Natural killer cell (primary cell): ENCODE measurements around the gene BSND. TPM values are rescaled to one million over a fixed set of nuclear protein-coding genes. Genes with fewer than 3 reads are reported as not detected.

Experiments
- ATAC-seq, 3 donors: fragments of 150-1000 bp in 2 of 3; fragments of 200-7000 bp in 1 of 3; cut with Tn5 transposase; 1 replicate in 1 of 3; 2 replicates in 2 of 3; pipeline ENCODE4 v1.10.0; 2021; ENCODE audit warnings: mild to moderate bottlenecking in 2 of 3, moderate library complexity in 2 of 3
- DNase-seq, 2 donors: peaks; one replicate each; pipeline versions ENCODE4 v3.0.0 to v3.0.0-alpha.2; 2013 to 2021; ENCODE audit warnings: mixed read lengths in 1 of 2
- H3K27ac ChIP-seq: one replicate; pipeline ENCODE4 v1.5.1; 2013; ENCODE audit warnings: mild to moderate bottlenecking, low read length
- H3K27me3 ChIP-seq: one replicate; pipeline ENCODE4 v1.6.1; 2013; ENCODE audit warnings: low read length; ENCODE audit not compliant: control insufficient read depth, insufficient read depth
- H3K36me3 ChIP-seq: one replicate; pipeline ENCODE4 v1.6.1; 2013; ENCODE audit warnings: low read length; ENCODE audit not compliant: control insufficient read depth, insufficient read depth
- H3K4me1 ChIP-seq: one replicate; pipeline ENCODE4 v1.6.1; 2013; ENCODE audit warnings: low read length; ENCODE audit not compliant: control insufficient read depth, insufficient read depth
- H3K4me3 ChIP-seq: one replicate; pipeline ENCODE4 v1.5.1; 2013; ENCODE audit warnings: low read length
- H3K9me3 ChIP-seq: one replicate; pipeline ENCODE4 v1.6.1; 2013; ENCODE audit warnings: low read length; ENCODE audit not compliant: control insufficient read depth, insufficient read depth
- H3K27ac Mint-ChIP-seq, 2 donors: one replicate each; pipeline ENCODE4 v1.8.0; 2022; ENCODE audit warnings: mild to moderate bottlenecking in 2 of 2, mixed read lengths in 2 of 2, moderate library complexity in 1 of 2
- H3K27me3 Mint-ChIP-seq, 2 donors: one replicate each; pipeline ENCODE4 v1.8.0; 2022; ENCODE audit warnings: low read depth in 2 of 2, mixed read lengths in 2 of 2
- H3K36me3 Mint-ChIP-seq: one replicate; pipeline ENCODE4 v1.8.0; 2022; ENCODE audit warnings: mixed read lengths
- H3K4me1 Mint-ChIP-seq, 2 donors: one replicate each; pipeline ENCODE4 v1.8.0; 2022; ENCODE audit warnings: mixed read lengths in 2 of 2
- H3K4me3 Mint-ChIP-seq: one replicate; pipeline ENCODE4 v1.8.0; 2022; ENCODE audit warnings: mild to moderate bottlenecking, moderate library complexity, mixed read lengths
- H3K9me3 Mint-ChIP-seq, 2 donors: one replicate each; pipeline ENCODE4 v1.8.0; 2022; ENCODE audit warnings: mixed read lengths in 2 of 2
- CTCF ChIP-seq: fragments of 200-600 bp; IDR thresholded peaks from one replicate; pipeline ENCODE4 v1.8.0; 2022; ENCODE audit warnings: antibody characterized with exemption
- WGBS: methylation state at CpG from one replicate; pipeline ENCODE4 v1.1.7; 2013; ENCODE audit warnings: missing lambda C conversion rate; ENCODE audit not compliant: insufficient coverage; 5-methylcytosine and 5-hydroxymethylcytosine counted together
- intact Hi-C: fragments of 100-400 bp; cut with micrococcal nuclease; formaldehyde crosslinking; loops from one replicate; pipeline ENCODE4 v1.14.2; 2022
- total RNA-seq, 4 donors: library from RNA; stranded (reverse); fragments of 120-200 nt in 1 of 4; gene quantifications; one replicate each; pipeline versions ENCODE4 v1.2.3 to v1.2.4, GENCODE V29; 2013 to 2022

Gene BSND
- total RNA-seq, 3 donors from 2014 or later (not counting 1 experiment from before 2014, with no cell fraction given), result not detected

- no peaks in the 10 kb centered on the region for H3K9me3 ChIP-seq
- Mint-ChIP-seq H3K9me3 (no peaks in the 10 kb centered on the region), H3K27me3 (no peaks in the 10 kb centered on the region), H3K4me1 (no peaks in the 10 kb centered on the region), H3K4me3 (no peak overlapping the region), H3K36me3 (no peaks in the 10 kb centered on the region), H3K27ac (no peak overlapping the region)
- DNase-seq (no peak), ATAC-seq (no peak)
- intact Hi-C loops, result no loop called here
- no peaks in the 10 kb centered on the region for H3K27me3 ChIP-seq
- 75% methylated on average over 9 of the region's 9 CpGs for WGBS
- H3K4me1 ChIP-seq, result no peaks in the 10 kb centered on the region
- no peaks in the 10 kb centered on the region for H3K36me3 ChIP-seq
- H3K27ac ChIP-seq, result no peak overlapping the region
- no peak for TF ChIP-seq CTCF
- H3K4me3 ChIP-seq, result no peak overlapping the region
These were observed 51.5 kb downstream of the BSND start for GRCh38 chr1:55050283-55050682.

GRCh38 chr1:55051169-55051568 lies 52.4 kb downstream of the BSND start:
- WGBS, result 92% methylated on average over 5 of the region's 5 CpGs
- DNase-seq (no peak), ATAC-seq (no peak)
- no peaks in the 10 kb centered on the region for H3K27me3 Mint-ChIP-seq
- Histone ChIP-seq H3K27ac (no peak overlapping the region), H3K36me3 (no peaks in the 10 kb centered on the region), H3K27me3 (no peaks in the 10 kb centered on the region), H3K4me3 (no peak overlapping the region), H3K4me1 (no peaks in the 10 kb centered on the region), H3K9me3 (no peaks in the 10 kb centered on the region)
- no peak for TF ChIP-seq CTCF
- no peaks in the 10 kb centered on the region for H3K36me3 Mint-ChIP-seq
- intact Hi-C loops, result no loop called here
- no peaks in the 10 kb centered on the region for H3K4me1 Mint-ChIP-seq
- no peak overlapping the region for H3K27ac Mint-ChIP-seq
- H3K4me3 Mint-ChIP-seq, result no peak overlapping the region
- H3K9me3 Mint-ChIP-seq, result no peaks in the 10 kb centered on the region

- H3K4me3 ChIP-seq, result no peak overlapping the region
- 63% methylated on average over 8 of the region's 9 CpGs for WGBS
- no peaks in the 10 kb centered on the region for H3K27me3 Mint-ChIP-seq
- ATAC-seq (no peak), DNase-seq (no peak)
- no peak for TF ChIP-seq CTCF
- no peaks in the 10 kb centered on the region for H3K36me3 Mint-ChIP-seq
- no peak overlapping the region for H3K27ac Mint-ChIP-seq
- no peaks in the 10 kb centered on the region for H3K36me3 ChIP-seq
- H3K4me1 ChIP-seq, result no peaks in the 10 kb centered on the region
- no peaks in the 10 kb centered on the region for H3K4me1 Mint-ChIP-seq
- H3K4me3 Mint-ChIP-seq, result no peak overlapping the region
- no peaks in the 10 kb centered on the region for H3K27me3 ChIP-seq
- no peak overlapping the region for H3K27ac ChIP-seq
- H3K9me3 ChIP-seq, result no peaks in the 10 kb centered on the region
- intact Hi-C loops, result no loop called here
- H3K9me3 Mint-ChIP-seq, result no peaks in the 10 kb centered on the region
These were observed 52.9 kb downstream of the BSND start for GRCh38 chr1:55051621-55052020.
